Glomerular visceral epithelial cell (primary cell): ENCODE results near the gene F2RL3.
A peak's percentile ranks its signal among the peaks of the same experiment; 100 is the strongest.
"Not testable (repeated sequence)": the region's sequence is repeated elsewhere in the genome, so short reads cannot be mapped to it uniquely, and the experiment has no call there.

Experiments
- DNase-seq: peaks from one replicate; pipeline ENCODE4 v3.0.0-alpha.2; 2016; ENCODE audit errors: extremely low spot score

Gene F2RL3

DNA sequence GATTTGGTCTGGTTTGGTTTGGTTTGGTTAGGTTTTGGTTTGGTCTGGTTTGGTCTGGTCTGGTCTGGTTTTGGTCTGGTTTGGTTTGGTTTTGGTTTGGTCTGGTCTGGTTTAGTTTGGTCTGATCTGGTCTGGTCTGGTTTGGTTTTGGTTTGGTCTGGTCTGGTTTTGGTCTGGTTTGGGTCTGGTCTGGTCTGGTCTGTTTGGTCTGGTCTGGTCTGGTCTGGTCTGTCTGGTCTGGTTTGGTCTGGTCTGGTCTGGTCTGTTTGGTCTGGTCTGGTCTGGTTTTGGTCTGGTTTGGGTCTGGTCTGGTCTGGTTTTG lies 13.9 kb upstream of the F2RL3 start:
- DNase-seq = not testable (repeated sequence)

DNA sequence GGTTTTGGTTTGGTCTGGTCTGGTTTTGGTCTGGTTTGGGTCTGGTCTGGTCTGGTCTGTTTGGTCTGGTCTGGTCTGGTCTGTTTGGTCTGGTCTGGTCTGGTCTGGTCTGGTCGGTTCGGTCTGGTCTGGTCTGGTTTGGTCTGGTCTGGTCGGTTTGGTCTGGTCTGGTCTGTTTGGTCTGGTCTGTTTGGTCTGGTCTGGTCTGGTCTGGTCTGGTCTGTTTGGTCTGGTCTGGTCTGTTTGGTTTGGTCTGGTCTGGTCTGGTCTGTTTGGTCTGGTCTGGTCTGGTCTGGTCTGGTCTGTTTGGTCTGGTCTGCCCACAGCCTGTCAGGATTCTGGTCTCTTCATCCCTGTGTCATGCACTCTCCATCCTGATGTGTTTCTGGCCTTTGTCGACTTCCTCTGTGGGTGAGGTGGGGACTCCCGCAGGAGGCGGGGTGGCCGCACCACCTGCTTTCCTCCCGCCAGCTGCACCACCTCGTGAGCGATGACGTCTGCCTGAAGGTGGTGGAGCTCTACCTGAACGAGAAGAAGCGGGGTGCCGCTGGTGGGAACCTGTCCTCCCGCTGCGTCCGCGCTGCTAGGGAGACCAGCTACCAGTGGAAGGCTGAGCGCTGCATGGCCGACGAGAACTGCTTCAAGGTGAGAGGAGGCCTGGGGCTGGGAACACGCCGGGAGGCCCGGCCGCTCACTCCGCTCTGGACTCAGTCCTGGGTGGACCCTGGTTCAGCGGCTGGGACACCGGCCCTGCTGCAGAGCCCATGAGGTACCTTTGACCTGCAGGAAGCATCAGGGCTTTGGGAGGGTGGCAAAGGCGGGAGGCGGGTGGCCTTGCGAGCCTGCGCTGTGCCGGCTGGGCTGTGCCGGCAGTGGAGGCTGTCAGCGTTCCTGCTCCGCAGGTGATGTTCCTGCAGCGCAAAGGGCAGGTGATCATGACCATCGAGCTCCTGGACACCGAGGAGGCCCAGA lies 12.9 kb upstream of the F2RL3 start:
- DNase-seq = no peak

DNA sequence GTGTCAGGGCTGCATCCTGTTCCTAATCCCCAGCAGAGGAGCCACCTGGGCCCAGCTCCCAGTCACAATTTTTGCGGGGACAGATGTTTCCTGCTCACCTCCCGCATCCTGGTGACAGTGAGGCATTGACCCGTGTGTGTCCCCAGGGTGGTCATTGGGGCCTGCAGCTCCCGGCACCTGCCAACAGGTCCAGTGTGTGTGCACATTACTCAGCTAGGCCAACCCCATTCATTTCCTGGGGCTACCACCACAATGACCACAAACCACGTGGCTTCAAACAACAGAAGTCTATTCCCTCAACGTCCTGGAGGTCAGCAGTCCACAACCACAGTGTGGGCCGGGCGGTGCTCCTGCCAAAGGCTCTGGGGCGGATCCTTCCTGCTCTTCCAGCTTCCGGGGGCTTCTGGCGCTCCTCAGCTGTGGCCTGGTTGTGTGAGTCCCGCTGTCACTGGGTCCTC lies 11.9 kb upstream of the F2RL3 start:
- peak; percentile 88 for DNase-seq

DNA sequence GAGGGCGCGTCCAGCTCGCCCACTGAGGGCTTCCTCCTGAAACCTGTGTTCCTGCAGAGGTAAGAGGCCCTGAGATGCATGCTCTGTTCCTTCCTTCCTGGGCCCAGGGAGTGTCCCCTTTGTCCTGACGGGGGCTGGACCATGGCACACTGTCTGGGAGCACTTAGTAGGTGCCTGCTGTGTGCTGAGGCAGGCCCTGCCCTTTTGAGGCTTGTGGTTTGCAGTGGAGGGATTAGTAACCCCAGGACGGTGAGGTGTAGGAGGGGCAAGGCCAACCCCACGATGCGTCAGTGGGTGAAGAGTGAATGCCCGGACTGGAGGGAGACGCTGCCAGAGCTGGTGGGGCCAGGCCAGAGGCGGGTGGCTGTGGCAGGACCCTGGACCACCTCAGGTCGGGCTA lies 11.2 kb upstream of the F2RL3 start:
- peak; percentile 18 for DNase-seq

DNA sequence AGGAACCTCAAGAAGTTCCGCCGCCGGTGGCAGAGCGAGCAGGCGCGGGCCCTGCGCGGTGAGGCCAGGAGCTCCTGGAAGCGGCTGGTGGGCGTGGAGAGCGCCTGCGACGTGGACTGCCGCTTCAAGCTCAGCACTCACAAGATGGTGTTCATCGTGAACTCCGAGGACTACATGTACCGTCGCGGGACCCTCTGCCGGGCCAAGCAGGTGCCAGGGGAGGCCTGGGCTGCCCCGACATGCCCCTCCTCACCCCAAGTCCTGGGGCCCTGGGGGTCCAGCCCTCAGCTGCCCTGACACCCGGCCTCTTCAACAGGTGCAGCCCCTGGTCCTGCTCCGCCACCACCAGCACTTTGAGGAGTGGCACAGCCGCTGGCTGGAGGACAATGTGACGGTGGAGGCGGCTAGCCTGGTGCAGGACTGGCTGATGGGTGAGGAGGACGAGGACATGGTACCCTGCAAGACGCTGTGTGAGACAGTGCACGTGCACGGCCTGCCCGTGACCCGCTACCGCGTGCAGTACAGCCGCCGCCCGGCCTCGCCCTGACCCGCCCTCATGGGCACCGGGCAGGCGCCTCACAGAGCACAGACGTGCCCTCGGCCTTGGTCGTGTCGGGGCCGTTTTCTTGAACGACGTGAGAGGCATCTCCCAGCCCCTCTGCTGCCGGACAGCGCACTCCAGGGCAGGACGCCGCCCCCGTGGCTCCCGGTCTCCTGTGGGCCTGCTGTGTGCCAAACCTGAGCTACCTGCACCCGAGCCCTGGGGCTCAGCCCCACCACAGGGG lies 10.4 kb upstream of the F2RL3 start:
- no peak for DNase-seq

DNA sequence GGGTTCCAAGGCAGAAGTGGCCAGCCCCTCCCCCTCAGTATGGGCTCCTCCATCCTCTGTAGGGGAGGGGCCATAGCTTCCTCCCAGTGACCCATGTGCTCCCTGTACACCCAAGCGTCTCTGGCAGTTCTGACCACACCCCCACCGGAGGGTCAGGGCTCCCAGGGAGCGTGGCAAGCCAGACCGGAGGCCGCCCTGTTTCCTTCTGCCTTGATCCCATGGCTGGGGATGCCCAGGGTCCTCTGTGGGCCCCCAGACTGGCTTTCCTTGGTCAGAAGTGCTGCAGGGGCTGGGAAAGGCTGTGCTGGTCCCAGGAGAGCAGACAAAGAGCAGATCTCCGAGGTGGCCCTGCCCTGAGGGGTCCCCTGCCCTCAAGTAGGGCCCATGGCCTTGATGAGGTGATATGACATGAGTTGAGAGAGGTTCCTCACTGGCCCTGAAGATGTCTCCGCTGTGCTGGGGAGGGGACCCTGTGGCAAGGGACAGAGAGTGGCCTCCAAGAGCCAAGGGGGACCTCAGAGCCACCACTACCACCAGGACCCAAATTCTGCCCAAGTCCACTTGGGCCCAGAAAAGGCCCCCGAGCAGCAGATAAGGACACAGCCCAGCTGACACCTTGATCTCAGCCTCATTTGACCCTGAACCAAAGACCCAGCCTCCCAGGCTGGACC lies 7.8 kb upstream of the F2RL3 start:
- no peak for DNase-seq

DNA sequence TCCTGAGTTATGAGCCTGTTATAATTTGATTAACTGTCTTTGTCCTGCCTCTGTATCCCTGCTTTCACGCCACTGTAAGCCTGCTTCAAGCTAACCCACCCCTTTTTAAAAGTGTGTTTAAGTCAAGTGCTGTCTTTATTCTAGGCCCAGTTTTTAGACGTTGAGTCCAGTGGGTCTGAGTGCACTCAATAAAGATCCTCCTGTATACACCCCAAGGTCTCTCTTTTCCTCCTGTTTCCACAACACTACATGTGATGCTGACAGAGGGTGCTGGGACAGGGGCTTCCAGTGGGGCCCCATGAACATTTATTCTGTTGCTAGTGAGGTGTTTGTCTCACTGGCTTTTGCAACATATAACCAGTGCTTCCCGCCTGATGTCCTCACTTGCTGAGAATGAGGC lies 6.7 kb upstream of the F2RL3 start:
- no peak for DNase-seq

DNA sequence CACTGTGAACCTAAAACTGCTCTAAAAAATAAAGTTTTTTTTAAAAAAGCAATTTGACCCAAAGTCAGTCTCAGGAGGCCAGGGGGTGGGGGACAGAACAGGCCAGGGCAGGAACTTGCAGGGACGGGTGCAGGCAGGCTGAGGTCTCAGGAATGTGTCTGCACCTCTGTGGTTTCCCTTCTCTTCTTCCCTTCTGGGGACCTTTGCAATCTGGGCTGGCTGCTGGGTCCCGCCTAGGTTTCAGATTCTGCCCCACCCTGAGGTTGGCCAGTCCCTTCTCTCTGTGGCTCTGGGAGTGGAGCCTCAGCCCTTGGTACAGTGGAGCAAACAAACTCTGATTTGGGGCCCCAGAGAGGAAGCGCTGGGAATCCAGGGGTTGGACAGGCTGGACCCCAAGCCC lies 5.3 kb upstream of the F2RL3 start:
- peak; percentile 21 for DNase-seq

DNA sequence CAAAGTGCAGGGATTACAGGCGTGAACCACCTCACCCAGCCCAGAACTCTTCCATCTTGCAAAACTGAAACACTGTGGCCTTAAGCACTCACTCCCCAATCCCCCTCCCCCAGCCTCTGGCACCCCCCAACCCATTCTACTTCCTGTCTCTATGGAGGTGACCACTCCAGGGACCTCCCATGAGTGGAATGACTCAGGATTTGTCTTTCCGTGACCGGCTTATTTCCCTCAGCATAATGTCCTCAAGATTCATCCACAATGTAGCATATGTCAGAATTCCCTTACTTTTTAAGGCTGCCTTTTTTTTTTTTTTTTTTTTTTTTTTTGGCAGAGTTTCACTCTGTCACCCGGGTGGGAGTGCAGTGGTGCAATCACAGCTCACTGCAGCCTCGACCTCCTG lies 3.6 kb upstream of the F2RL3 start:
- peak; percentile 32 for DNase-seq

DNA sequence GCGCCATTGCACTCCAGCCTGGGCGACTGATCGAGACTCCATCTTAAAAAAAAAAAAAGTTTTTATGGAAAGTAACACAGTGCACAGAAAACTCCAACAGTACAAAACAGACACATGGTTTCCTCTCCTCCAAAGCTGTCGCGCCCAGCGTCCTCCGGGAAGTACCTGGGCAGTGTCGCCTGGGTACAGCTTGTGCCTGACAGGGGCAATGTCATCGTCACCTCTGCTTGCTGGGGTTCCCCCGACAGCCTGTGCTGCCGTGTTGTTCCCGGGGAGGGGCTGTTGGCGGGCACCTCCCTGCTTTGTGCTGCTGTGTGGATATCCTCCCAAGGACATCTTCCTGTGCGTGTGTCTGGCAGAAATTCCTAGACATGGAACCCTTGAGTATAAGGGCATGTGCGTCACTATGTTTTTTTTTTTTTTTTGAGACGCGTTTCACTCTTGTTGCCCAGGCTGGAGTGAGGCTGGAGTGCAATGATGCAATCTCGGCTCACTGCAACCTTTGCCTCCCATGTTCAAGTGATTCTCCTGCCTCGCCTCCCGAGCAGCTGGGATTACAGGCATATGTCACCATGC lies 2.4 kb upstream of the F2RL3 start:
- DNase-seq = peak; percentile 13

DNA sequence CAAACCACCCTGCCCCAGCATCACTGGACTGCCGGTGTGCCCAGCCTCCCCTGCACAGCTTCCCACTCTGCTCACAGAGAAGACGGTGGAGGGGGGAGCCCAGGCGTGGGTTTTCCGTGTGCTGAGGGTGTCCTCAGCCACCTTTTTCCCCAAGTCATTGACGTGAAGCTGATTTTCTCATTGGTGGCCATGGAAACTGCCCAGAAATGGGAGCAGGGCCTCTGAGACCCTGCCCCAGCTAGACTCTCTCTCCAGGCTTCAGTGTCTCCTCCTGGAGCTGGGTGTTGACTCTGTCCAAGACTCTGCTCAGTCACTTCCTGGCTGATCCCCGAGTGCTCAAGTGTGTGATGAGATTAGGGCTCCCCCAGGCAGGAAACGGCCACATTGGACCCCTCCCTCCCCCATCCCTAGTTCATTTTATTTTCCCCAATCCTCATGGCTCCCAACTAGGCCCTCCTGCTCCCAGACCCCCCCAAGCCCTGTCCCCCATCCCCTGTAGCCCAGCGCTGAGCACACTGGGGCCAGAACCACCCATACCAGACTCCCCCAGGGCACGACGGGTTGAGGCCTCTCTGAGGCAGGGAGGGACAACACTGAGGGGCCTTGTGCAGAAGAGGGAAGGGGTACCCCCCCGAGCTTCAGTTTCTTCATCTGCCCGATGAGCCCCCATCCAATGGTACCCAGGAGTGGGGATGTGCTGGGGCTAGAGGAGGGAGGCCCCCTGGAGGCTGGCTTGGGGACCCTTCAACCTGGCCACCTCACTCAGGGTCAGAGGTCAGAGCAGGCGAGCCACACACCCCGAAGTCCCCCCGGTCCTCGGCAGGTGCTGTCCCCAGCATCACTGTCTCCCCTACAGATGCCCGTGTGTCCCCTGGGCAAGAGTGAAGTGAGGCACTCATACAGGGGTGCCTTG lies 1.2 kb upstream of the F2RL3 start:
- DNase-seq = no peak

DNA sequence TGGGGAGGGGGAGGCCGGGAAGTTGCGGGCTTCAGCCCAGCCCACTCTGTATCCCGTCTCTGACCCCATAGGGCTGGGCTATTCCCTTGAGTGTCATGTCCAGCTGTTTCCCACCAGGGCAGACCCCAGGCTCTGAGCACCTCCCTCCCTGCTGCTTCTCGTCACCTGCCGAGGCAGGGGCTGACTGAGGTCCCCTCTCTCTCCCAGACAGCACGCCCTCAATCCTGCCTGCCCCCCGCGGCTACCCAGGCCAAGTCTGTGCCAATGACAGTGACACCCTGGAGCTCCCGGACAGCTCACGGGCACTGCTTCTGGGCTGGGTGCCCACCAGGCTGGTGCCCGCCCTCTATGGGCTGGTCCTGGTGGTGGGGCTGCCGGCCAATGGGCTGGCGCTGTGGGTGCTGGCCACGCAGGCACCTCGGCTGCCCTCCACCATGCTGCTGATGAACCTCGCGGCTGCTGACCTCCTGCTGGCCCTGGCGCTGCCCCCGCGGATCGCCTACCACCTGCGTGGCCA lies 625 bp downstream of the F2RL3 start:
- peak; percentile 22 for DNase-seq

DNA sequence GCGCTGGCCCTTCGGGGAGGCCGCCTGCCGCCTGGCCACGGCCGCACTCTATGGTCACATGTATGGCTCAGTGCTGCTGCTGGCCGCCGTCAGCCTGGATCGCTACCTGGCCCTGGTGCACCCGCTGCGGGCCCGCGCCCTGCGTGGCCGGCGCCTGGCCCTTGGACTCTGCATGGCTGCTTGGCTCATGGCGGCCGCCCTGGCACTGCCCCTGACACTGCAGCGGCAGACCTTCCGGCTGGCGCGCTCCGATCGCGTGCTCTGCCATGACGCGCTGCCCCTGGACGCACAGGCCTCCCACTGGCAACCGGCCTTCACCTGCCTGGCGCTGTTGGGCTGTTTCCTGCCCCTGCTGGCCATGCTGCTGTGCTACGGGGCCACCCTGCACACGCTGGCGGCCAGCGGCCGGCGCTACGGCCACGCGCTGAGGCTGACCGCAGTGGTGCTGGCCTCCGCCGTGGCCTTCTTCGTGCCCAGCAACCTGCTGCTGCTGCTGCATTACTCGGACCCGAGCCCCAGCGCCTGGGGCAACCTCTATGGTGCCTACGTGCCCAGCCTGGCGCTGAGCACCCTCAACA lies 1.2 kb downstream of the F2RL3 start:
- DNase-seq = no peak

DNA sequence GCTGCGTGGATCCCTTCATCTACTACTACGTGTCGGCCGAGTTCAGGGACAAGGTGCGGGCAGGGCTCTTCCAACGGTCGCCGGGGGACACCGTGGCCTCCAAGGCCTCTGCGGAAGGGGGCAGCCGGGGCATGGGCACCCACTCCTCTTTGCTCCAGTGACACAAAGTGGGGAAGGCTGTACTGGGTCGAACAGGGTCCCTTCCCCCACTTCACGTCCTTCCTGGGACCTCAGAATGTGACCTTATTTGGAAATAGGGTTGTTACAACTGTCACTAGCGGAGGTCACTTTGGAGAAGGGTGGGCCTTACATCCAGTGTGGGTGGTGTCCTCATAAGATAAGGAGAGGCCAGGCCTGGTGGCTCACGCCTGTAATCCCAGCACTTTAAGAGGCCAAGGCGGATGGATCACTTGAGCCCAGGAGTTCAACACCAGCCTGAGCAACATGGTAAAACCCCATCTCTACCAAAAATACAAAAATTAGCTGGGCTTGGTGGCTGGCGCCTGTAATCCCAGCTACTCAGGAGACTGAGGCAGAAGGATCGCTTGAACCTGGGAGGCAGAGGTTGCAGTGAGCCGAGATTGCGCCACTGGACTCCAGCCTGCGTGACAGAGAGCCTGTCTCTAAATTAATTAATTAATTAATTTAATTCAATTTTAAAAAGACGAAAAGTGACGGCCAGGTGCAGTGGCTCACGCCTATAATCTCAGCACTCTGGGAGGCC lies 1.8 kb downstream of the F2RL3 start:
- no peak for DNase-seq

DNA sequence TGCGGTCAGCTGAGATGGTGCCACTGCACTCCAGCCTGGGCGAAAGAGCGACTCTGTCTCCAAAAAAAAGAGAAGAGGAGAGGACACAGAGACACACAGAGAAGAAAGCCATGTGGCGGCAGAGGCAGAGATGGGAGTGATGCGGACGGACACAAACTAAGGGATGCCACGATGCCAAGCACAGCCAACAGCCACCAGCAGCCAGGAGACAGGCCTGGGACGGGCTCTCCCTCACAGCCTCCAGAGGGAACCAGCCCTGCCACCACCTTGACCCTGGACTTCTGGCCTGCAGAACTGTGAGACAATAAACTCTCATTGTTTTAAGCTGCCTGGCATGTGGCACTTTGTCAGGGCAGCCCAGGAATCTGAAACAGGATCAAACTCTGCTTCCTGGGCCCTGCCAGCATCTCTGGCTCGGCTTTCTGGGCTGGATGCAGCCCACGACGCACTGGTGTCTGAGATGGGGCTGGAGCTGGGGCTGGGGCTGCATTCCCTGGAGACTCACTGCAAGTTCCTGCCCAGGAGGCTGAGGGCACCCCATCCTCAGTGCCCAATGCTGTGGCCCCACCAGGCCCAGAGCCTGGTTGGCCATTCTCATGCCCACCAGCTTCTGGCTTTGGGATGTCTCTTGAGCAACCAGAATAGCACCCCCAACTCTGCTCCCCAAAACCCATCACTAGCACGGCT lies 3.0 kb downstream of the F2RL3 start:
- no peak for DNase-seq

DNA sequence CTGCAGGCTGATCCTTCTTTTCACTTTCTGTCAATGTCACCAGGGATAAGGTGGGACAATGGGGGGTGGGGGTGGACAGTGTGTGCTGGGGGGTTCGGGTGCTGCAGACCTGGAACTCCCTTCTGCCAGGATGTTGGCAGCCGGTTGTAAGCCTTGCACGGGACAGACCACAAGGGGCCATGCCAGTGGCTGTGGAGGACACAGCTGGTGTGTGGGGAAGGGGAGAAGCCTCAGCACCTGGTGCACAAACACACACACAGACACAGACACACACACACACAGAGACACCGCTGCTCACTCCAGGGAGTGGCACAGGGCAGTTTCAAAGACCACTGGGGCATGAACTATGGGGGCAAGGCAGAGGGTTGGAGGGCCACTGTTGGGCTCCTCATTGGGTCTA lies 3.6 kb downstream of the F2RL3 start:
- DNase-seq = no peak

DNA sequence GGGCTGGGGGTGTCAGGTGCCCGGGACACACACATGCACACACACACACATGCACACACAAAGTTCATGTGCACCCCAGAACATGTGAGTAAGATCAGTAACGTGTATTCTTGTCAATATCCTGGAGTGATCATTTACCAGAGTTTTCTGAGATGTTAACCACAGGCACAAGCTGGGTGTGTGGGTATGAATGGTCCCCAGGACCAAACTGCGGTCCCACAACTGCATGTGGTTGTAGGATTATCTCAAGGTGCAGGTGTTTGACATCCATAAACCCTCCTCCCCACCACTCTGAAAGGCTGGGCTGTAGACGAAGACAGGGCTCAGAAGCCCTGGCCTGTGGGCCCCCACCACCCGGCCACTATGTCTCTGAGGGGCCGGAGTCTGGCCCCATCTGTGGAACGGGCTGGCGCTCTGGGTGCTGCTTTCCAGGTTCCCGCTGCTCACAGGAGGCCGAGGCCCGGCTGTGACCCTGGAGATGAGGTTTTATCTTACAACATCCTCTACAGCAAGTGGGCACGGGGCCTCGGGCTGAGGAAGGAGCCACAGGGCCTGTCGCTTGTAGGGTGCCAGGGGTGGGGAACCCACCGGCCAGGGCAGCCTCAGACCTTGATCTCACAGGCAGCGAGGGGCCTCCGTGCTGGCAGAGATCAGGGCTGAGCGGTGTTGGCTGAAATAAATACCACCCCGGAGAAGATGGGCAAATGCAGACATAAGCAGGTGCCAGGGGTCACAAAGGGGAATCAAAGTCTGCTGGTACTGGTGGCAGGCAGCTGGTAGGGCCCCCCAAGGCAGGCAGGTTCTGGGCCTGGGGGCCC lies 4.3 kb downstream of the F2RL3 start:
- DNase-seq = no peak

DNA sequence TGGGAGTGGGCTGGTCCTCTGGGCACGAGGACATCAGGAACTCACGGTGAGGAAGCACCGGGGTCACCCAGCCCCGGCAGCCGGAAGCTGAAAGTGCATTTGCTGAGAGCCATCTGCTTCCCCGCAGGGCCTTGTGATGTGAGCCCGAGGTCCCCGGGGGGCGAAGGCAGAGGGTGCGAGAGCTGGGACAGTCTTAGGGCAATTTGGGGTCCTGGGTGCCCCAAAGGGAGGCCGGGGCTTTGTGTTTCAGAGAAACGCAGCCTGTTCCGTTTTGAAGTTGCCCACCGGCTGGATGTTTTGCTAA lies 4.8 kb downstream of the F2RL3 start:
- no peak for DNase-seq
